GM18520 (cell line): Measurements from ENCODE around the gene MLLT1.

ENCODE experiments used
- ATAC-seq: cut with Tn5 transposase; IDR thresholded peaks from one replicate; pipeline ENCODE4 v1.9.1; 2021; ENCODE audit not compliant: unreplicated experiment

Gene MLLT1

GRCh38 chr19:6260376-6260775 lies 19.4 kb downstream of the MLLT1 start:
- ATAC-seq, result no peak

DNA sequence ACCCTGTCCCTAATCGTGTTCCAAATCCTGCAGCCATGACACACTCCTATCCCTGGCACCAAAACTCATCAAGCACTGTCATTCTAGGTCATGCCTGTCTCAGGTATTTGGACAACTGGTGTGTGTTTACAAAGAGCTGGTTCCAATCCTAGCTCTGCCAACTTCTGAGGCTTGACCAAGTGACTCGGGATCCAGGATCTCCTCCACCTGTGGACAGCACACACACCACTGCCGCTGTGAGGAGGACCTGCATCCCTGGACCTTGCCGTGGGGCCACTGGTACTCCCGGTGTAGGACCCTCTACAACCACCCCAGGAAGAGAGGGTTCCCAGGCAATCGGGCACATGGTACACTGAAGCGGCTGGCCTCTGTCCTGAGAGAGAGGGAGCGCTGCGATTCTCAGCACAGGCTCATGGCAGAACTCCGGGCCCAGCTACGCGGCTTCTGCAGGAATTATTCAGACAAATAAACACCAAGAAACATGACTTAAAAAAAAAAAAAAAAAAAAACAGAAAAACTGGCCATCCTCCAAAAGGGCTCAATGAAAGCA lies 20.4 kb downstream of the MLLT1 start:
- no peak for ATAC-seq

GRCh38 chr19:6258812-6259311 lies 20.9 kb downstream of the MLLT1 start:
- ATAC-seq, result no peak

- no peak for ATAC-seq
These were observed 25.6 kb downstream of the MLLT1 start for GRCh38 chr19:6253954-6254733.

- no peak for ATAC-seq
These were observed 27.7 kb downstream of the MLLT1 start for GRCh38 chr19:6252066-6252465.

GRCh38 chr19:6250909-6251308 lies 28.9 kb downstream of the MLLT1 start:
- ATAC-seq, result no peak

DNA sequence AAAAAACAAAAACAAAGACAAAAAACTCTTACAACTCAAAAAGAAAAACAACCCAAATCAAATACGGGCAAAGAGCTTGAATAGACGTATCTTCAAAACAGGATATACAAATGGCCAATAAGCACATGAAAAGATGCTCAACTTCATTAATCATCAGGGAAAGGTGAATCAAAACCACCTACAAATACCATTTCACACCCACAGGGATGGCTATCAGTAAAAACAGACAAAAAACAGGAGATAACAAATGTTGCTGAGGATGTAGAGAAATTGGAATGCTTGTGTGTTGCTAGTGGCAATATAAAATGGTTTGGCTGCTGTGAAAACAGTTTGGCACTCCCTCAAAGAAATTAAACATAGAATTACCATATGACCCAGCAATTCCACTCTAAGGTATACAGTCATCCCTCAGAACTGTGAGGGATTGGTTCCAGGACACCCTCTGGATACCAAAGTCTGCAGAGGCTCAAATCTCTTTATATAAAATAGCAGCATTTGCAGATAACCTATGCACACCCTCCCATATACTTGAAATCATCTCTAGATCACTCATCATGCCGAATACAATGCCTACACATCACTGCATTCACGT lies 29.7 kb downstream of the MLLT1 start:
- ATAC-seq, result no peak

GRCh38 chr19:6249296-6249695 lies 30.5 kb downstream of the MLLT1 start:
- no peak for ATAC-seq

DNA sequence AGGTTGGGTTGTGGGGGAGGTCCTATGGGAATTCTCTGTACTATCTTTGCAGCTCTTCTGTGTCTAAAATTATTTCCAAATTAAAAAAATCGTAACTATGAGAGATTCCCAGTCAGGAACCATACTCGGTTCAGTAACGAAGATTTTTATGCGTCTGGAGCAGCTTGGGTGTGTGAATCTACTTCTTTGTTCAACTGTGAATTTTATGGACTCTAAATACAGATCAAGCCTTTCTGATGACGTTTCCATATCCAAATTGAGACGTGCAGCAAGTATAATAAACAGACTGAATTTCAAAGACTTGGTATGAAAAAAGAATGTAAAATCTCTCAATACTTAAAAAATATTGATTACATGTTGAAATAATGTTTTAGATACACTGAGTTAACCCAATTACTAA lies 30.9 kb downstream of the MLLT1 start:
- ATAC-seq, result no peak

- no peak for ATAC-seq
These were observed 31.4 kb downstream of the MLLT1 start for GRCh38 chr19:6248341-6248740.

DNA sequence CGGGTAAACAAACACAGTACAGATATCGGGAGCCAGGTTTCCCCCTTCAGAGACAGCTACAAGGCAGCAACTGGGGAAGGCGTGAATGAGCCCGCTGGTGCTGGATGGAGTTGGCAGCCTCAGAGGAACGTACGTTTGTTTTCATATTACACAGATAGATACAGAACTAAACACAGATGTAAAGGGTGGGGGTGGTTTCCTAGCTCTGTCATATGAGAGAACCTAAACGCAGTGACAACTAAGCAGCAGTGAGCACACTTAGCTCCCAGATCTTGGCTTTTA lies 32.8 kb downstream of the MLLT1 start:
- ATAC-seq, result no peak

GRCh38 chr19:6246174-6247006 lies 33.4 kb downstream of the MLLT1 start:
- ATAC-seq, result no peak

DNA sequence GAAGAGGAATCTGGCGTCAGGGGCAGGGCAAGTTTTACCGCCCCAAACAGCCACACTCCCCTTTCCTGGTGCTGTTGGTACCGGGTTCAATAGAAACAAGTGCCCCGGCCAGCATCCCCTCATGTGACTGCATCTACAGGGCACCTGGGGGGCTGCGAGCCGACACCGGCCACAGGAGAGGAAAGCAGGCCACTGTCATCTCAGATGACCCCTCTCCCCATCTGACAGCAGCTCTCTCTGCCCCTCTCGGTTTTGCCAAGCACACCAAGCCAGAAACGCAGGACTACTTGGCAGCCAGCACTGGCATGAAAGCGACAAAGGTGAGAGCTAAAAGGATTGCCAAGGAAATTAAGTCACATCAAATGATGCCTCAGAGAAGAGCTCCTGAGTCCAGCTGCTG lies 37.1 kb downstream of the MLLT1 start:
- no peak for ATAC-seq

- no peak for ATAC-seq
These were observed 37.9 kb downstream of the MLLT1 start for GRCh38 chr19:6241680-6242377.

GRCh38 chr19:6241056-6241455 lies 38.7 kb downstream of the MLLT1 start:
- no peak for ATAC-seq

DNA sequence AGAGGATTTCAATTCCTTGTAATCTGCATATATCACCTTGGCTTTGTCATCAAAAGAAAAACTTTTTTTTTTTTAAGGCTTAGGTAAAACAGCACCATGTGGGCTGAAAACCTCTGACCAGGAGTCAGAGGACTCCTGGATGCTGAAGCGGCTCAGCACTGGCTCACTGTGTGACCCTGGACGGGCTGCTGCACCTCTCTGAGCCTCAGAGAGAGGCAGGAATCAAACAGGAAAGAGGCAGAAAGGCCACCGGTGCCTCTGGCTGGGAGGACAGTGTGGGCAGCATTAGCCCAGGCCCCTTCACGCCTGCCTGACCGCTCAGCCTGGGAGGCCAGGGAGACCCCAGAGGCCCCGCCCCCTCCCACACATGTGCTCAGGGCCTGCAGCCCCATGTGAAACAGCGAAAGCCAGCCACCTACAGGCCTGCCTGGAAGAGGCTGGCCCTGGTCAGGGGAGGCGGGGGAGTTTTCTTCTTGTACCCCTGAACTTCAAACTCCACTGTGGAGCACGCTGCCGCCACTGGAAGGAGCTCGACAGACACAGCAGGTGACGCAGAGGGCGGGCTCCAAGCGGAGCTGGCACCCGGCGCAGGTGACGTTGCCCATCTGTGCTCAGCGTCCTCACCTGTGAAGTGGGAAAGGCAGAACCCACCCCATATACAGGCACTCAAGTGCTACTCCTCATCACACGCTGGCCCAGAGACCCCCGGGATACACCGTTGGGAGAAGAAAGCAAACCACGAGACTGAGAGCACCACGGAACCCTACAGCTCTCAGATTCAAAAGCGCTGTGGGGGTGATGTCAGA lies 39.7 kb downstream of the MLLT1 start:
- ATAC-seq, result no peak

DNA sequence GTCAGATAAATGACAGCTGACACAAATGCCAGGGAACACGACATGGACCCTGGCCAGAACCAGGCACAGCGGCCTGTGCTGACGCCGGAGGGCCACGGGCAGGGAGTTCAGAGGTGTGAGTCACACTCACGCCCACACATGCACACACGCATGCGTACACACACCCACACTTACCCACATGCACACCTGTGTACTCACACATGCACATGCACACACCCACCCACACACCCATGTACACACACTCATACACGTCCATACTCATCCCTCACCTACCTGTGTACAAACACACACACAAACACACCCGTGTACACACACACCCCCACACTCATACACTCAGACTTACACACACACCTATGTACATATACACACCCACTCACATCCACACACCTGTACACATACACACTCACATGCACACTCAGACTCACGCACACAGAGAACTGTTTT lies 40.4 kb downstream of the MLLT1 start:
- ATAC-seq, result no peak

DNA sequence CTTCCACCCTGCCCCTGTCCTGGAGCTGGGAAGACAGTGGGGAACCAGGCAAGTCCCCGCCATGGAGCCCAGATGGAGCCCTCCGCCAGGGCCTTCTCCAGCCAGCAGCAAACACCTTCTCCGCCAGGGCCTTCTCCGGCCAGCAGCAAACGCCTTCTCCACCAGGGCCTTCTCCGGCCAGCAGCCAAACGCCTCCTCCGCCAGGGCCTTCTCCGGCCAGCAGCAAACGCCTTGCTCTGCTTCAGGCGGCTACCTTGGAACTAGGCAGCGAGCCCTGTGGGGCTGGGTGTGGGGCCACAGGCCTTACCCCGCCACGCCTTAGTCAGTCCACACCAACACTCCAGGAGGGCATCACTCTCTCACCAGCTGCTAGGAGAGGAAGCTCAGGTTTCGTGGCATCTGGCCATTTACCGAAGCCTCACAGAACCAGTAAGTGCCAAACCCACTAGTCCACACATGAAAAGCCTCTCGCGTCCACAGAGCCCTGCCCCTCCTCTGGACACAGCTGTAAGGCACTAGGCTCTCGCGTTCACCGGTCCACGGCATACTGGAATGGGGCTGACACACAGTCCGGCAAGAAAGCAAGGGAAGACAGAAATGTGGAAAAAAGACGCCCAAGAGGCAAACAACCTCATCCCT lies 41.0 kb downstream of the MLLT1 start:
- no peak for ATAC-seq

DNA sequence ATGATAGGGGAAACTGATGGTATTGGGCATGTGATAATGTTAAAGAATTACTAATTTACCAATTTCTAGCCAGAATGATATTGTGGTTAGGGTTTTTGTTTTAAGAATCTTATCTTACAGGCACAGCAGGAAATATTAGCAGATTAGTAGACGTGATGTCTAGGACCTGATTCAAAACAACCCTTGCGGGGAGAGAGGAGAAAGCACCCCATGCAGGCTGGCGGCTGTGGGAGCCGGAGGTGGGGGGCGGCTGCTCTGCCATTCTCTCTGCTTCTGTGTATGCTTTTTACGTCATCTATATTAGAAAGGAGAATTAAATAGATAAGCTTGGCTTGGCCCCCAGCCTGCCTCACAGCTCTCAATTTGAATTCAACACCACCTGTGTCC lies 41.5 kb downstream of the MLLT1 start:
- ATAC-seq, result no peak
